ENCODE measurements around the gene MDFIC. TPM values are rescaled to one million over a fixed set of nuclear protein-coding genes. Genes with fewer than 3 reads are reported as not detected.
"Not testable (repeated sequence)": the region's sequence is repeated elsewhere in the genome, so short reads cannot be mapped to it uniquely, and the experiment has no call there.

The MDFIC gene
- total RNA-seq = 8.3 and 9.7 TPM in 2 replicates

GRCh38 chr7:114922026-114922651, at the start of gene MDFIC:
Gene MDFIC, plus strand, starts transcription at chr7:114922094. Its CDS starts 940 bp downstream, at chr7:114923034.
- TF ChIP-seq, protein P1, sequence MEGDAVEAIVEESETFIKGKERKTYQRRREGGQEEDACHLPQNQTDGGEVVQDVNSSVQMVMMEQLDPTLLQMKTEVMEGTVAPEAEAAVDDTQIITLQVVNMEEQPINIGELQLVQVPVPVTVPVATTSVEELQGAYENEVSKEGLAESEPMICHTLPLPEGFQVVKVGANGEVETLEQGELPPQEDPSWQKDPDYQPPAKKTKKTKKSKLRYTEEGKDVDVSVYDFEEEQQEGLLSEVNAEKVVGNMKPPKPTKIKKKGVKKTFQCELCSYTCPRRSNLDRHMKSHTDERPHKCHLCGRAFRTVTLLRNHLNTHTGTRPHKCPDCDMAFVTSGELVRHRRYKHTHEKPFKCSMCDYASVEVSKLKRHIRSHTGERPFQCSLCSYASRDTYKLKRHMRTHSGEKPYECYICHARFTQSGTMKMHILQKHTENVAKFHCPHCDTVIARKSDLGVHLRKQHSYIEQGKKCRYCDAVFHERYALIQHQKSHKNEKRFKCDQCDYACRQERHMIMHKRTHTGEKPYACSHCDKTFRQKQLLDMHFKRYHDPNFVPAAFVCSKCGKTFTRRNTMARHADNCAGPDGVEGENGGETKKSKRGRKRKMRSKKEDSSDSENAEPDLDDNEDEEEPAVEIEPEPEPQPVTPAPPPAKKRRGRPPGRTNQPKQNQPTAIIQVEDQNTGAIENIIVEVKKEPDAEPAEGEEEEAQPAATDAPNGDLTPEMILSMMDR (IDR thresholded peaks at IDR 0.05; ENCODE audit: insufficient read depth, low read length, poor library complexity, severe bottlenecking) = no peak
- Histone ChIP-seq H3K36me3 (ENCODE audit: control insufficient read depth, insufficient read depth, low read length) (no peaks in the 10 kb centered on the region), H3K4me3 (ENCODE audit: low read depth, low read length) (peak within 1 kb of the TSS; percentile 83), H3K27me3 (ENCODE audit: control insufficient read depth, insufficient read depth, low read length) (no peaks in the 10 kb centered on the region)
- DNase-seq (ENCODE audit: low read depth) = no peak

DNA sequence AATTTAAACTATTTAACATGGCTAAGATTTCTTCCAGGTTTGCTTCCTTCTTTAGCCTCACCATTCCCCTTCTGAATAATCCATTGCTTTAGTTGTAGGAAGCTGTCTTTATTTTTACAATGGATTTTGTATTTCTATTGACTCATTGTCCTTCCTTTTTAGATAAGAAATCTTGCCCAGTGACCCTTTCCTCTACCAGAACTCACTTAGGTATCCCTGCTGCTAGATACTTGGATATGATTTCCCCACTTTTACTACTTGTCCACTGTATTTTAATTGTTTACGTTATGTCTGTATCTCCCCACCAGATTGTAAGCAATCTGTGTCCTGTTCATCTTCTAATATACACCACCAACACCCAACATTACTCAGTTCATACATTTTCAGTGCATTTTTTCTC, 47.7 kb upstream of the MDFIC start:
- no peak for DNase-seq (ENCODE audit: low read depth)
- no peak overlapping the region for H3K4me3 ChIP-seq (ENCODE audit: low read depth, low read length)
- TF ChIP-seq, protein P1 (IDR thresholded peaks at IDR 0.05; ENCODE audit: insufficient read depth, low read length, poor library complexity, severe bottlenecking) = no peak
- H3K36me3 ChIP-seq (ENCODE audit: control insufficient read depth, insufficient read depth, low read length) = no peaks in the 10 kb centered on the region
- no peaks in the 10 kb centered on the region for H3K27me3 ChIP-seq (ENCODE audit: control insufficient read depth, insufficient read depth, low read length)

GRCh38 chr7:114875186-114875585, 46.7 kb upstream of the MDFIC start:
- no peak for DNase-seq (ENCODE audit: low read depth)
- Histone ChIP-seq H3K4me3 (ENCODE audit: low read depth, low read length) (no peak overlapping the region), H3K27me3 (ENCODE audit: control insufficient read depth, insufficient read depth, low read length) (no peaks in the 10 kb centered on the region), H3K36me3 (ENCODE audit: control insufficient read depth, insufficient read depth, low read length) (no peaks in the 10 kb centered on the region)
- TF ChIP-seq, protein P1 (IDR thresholded peaks at IDR 0.05; ENCODE audit: insufficient read depth, low read length, poor library complexity, severe bottlenecking) = no peak

DNA sequence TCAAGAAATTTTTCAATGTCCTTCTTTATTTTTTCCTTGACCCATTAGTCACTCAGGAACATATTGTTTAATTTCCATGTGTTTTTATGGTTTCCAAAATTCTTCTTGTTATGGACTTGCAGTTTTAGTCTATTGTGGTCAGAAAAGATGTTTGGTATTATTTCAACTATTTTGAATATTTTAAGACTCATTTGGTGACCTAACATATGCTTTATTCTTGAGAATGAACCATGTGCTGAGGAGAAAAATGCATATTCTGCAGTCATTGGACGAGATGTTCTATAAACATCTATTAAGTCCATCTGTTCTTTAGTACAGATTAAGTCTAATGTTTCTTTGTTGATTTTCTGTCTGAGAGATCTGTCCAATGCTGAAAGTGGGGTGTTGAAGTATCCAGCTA, 42.3 kb upstream of the MDFIC start:
- TF ChIP-seq, protein P1 (IDR thresholded peaks at IDR 0.05; ENCODE audit: insufficient read depth, low read length, poor library complexity, severe bottlenecking) = no peak
- DNase-seq (ENCODE audit: low read depth) = no peak
- Histone ChIP-seq H3K27me3 (ENCODE audit: control insufficient read depth, insufficient read depth, low read length) (no peaks in the 10 kb centered on the region), H3K4me3 (ENCODE audit: low read depth, low read length) (no peak overlapping the region), H3K36me3 (ENCODE audit: control insufficient read depth, insufficient read depth, low read length) (no peaks in the 10 kb centered on the region)

DNA sequence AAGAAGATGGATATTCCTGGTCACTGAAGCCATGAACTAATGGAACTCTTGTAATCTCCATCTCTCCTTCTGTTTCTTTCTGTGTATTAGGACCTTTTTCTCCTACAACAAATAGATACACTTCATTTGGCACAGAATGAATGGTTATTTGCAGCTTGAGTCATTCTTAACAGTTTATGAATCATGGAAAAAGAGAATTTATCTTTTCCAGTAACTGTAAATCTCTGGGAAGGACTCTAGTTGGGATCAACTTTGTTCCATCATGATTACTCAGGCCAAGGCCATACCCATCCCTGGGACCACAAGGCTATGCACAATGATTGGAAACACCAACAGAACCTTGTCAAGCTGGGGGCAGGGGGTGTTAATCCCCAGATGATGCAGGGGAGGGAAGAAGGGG, 36.1 kb upstream of the MDFIC start:
- H3K4me3 ChIP-seq (ENCODE audit: low read depth, low read length) = no peak overlapping the region
- TF ChIP-seq, protein P1 (IDR thresholded peaks at IDR 0.05; ENCODE audit: insufficient read depth, low read length, poor library complexity, severe bottlenecking) = no peak
- DNase-seq (ENCODE audit: low read depth) = no peak
- no peaks in the 10 kb centered on the region for H3K36me3 ChIP-seq (ENCODE audit: control insufficient read depth, insufficient read depth, low read length)
- no peaks in the 10 kb centered on the region for H3K27me3 ChIP-seq (ENCODE audit: control insufficient read depth, insufficient read depth, low read length)

GRCh38 chr7:114886241-114886640, 35.7 kb upstream of the MDFIC start:
- TF ChIP-seq, protein P1 (IDR thresholded peaks at IDR 0.05; ENCODE audit: insufficient read depth, low read length, poor library complexity, severe bottlenecking) = no peak
- no peaks in the 10 kb centered on the region for H3K27me3 ChIP-seq (ENCODE audit: control insufficient read depth, insufficient read depth, low read length)
- DNase-seq (ENCODE audit: low read depth) = no peak

DNA sequence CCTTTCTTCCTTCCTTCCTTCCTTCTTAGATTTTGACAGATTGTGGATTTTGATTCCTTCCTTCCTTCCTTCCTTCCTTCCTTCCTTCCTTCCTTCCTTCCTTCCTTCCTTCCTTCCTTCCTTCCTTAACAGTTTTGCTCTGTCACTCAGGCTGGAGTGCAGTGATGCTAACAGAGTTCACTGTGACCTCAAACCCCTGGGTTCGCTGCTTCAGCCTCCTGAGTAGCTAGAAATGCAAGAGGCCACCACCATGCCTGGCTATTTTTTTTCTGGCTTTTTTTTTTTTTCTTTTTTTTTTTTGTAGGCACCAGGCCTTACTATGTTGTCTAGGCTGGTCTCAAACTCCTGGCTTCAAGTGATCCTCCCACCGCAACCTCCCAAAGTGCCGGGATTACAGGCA, 32.8 kb upstream of the MDFIC start:
- not testable (repeated sequence) for H3K27me3 ChIP-seq (ENCODE audit: control insufficient read depth, insufficient read depth, low read length); DNase-seq (ENCODE audit: low read depth); H3K4me3 ChIP-seq (ENCODE audit: low read depth, low read length); H3K36me3 ChIP-seq (ENCODE audit: control insufficient read depth, insufficient read depth, low read length)

More at GRCh38 chr7:114886241-114886640, 35.7 kb upstream of the MDFIC start:
- Histone ChIP-seq H3K4me3 (ENCODE audit: low read depth, low read length) (no peak overlapping the region), H3K36me3 (ENCODE audit: control insufficient read depth, insufficient read depth, low read length) (no peaks in the 10 kb centered on the region)
